GM21526 (cell line): ENCODE results near the gene FILIP1.
"Not testable (repeated sequence)": the region's sequence is repeated elsewhere in the genome, so short reads cannot be mapped to it uniquely, and the experiment has no call there.

Experiments
- ATAC-seq: cut with Tn5 transposase; IDR thresholded peaks from one replicate; pipeline ENCODE4 v1.9.1; 2021; ENCODE audit warnings: moderate library complexity; ENCODE audit not compliant: unreplicated experiment, low FRiP score

Gene FILIP1

GRCh38 chr6:75422024-75422639, 71.5 kb downstream of the FILIP1 start:
- ATAC-seq: no peak

- ATAC-seq: no peak
These were observed 72.1 kb downstream of the FILIP1 start for GRCh38 chr6:75421316-75422023.

- ATAC-seq: no peak
These were observed 73.6 kb downstream of the FILIP1 start for GRCh38 chr6:75419980-75420379.

GRCh38 chr6:75419416-75419815, 74.2 kb downstream of the FILIP1 start:
- no peak for ATAC-seq

GRCh38 chr6:75418233-75418632, 75.4 kb downstream of the FILIP1 start:
- no peak for ATAC-seq

GRCh38 chr6:75416443-75416842, 77.2 kb downstream of the FILIP1 start:
- no peak for ATAC-seq

- no peak for ATAC-seq
These were observed 77.8 kb downstream of the FILIP1 start for GRCh38 chr6:75415804-75416203.

- no peak for ATAC-seq
These were observed 79.1 kb downstream of the FILIP1 start for GRCh38 chr6:75414445-75415021.

GRCh38 chr6:75412969-75413662, 80.5 kb downstream of the FILIP1 start:
- no peak for ATAC-seq

- ATAC-seq: not testable (repeated sequence)
These were observed 83.0 kb downstream of the FILIP1 start for GRCh38 chr6:75410564-75410963.

- ATAC-seq: no peak
These were observed 83.7 kb downstream of the FILIP1 start for GRCh38 chr6:75409928-75410327.

GRCh38 chr6:75409286-75409685, 84.3 kb downstream of the FILIP1 start:
- no peak for ATAC-seq

- no peak for ATAC-seq
These were observed 90.0 kb downstream of the FILIP1 start for GRCh38 chr6:75403563-75404080.

GRCh38 chr6:75402296-75402695, 91.3 kb downstream of the FILIP1 start:
- ATAC-seq: no peak

GRCh38 chr6:75397656-75398465, 95.7 kb downstream of the FILIP1 start:
- no peak for ATAC-seq

- ATAC-seq: no peak
These were observed 96.4 kb downstream of the FILIP1 start for GRCh38 chr6:75397171-75397570.

GRCh38 chr6:75396005-75396800, 97.4 kb downstream of the FILIP1 start:
- no peak for ATAC-seq

- ATAC-seq: no peak
These were observed 99.8 kb downstream of the FILIP1 start for GRCh38 chr6:75393806-75394205.

GRCh38 chr6:75391276-75391675, 102.3 kb downstream of the FILIP1 start:
- ATAC-seq: no peak
